Measurements from ENCODE around the gene ATG16L1. TPM values are rescaled to one million over a fixed set of nuclear protein-coding genes. Genes with fewer than 3 reads are reported as not detected.

ATG16L1 gene
- total RNA-seq, 1 donor from 2014 or later: 20.9 TPM

GRCh38 chr2:233314180-233314925, 62.9 kb downstream of the ATG16L1 start:
- Mint-ChIP-seq H3K4me3 (ENCODE audit: unreplicated experiment) (no peak overlapping the region), H3K27ac (ENCODE audit: unreplicated experiment) (no peak overlapping the region), H3K4me1 (ENCODE audit: unreplicated experiment) (no peaks in the 10 kb centered on the region), H3K36me3 (ENCODE audit: unreplicated experiment) (no peaks in the 10 kb centered on the region), H3K9me3 (ENCODE audit: unreplicated experiment) (peaks cover 3% of the 10 kb centered on the region), H3K27me3 (ENCODE audit: unreplicated experiment) (peaks cover 18% of the 10 kb centered on the region)
- TF ChIP-seq CTCF (IDR thresholded peaks at IDR 0.05): no peak
- no peak for DNase-seq (ENCODE audit: extremely low spot score, unreplicated experiment)

- H3K4me1 Mint-ChIP-seq (ENCODE audit: unreplicated experiment): no peaks in the 10 kb centered on the region
These were observed 65.9 kb downstream of the ATG16L1 start for GRCh38 chr2:233317196-233317943.

GRCh38 chr2:233319256-233319655, 67.8 kb downstream of the ATG16L1 start:
- Mint-ChIP-seq H3K27me3 (ENCODE audit: unreplicated experiment) (peaks cover 15% of the 10 kb centered on the region), H3K9me3 (ENCODE audit: unreplicated experiment) (peaks cover 3% of the 10 kb centered on the region), H3K27ac (ENCODE audit: unreplicated experiment) (no peak overlapping the region), H3K4me3 (ENCODE audit: unreplicated experiment) (no peak overlapping the region), H3K36me3 (ENCODE audit: unreplicated experiment) (no peaks in the 10 kb centered on the region), H3K4me1 (ENCODE audit: unreplicated experiment) (no peaks in the 10 kb centered on the region)
- TF ChIP-seq CTCF (IDR thresholded peaks at IDR 0.05): no peak
- no peak for DNase-seq (ENCODE audit: extremely low spot score, unreplicated experiment)

More at GRCh38 chr2:233317196-233317943, 65.9 kb downstream of the ATG16L1 start:
- peaks cover 19% of the 10 kb centered on the region for H3K27me3 Mint-ChIP-seq (ENCODE audit: unreplicated experiment)
- H3K9me3 Mint-ChIP-seq (ENCODE audit: unreplicated experiment): peaks cover 3% of the 10 kb centered on the region
- no peak for DNase-seq (ENCODE audit: extremely low spot score, unreplicated experiment)
- no peak overlapping the region for H3K4me3 Mint-ChIP-seq (ENCODE audit: unreplicated experiment)
- no peak for TF ChIP-seq CTCF (IDR thresholded peaks at IDR 0.05)
- H3K36me3 Mint-ChIP-seq (ENCODE audit: unreplicated experiment): no peaks in the 10 kb centered on the region
- H3K27ac Mint-ChIP-seq (ENCODE audit: unreplicated experiment): no peak overlapping the region

- no peak overlapping the region for H3K4me3 Mint-ChIP-seq (ENCODE audit: unreplicated experiment)
- no peak for DNase-seq (ENCODE audit: extremely low spot score, unreplicated experiment)
- H3K27me3 Mint-ChIP-seq (ENCODE audit: unreplicated experiment): peaks cover 15% of the 10 kb centered on the region
- H3K4me1 Mint-ChIP-seq (ENCODE audit: unreplicated experiment): no peaks in the 10 kb centered on the region
- peaks cover 3% of the 10 kb centered on the region for H3K9me3 Mint-ChIP-seq (ENCODE audit: unreplicated experiment)
- no peak overlapping the region for H3K27ac Mint-ChIP-seq (ENCODE audit: unreplicated experiment)
- H3K36me3 Mint-ChIP-seq (ENCODE audit: unreplicated experiment): no peaks in the 10 kb centered on the region
- TF ChIP-seq CTCF (IDR thresholded peaks at IDR 0.05): no peak
These were observed 69.0 kb downstream of the ATG16L1 start for GRCh38 chr2:233320470-233320869.

- H3K27ac Mint-ChIP-seq (ENCODE audit: unreplicated experiment): no peak overlapping the region
- peaks cover 15% of the 10 kb centered on the region for H3K27me3 Mint-ChIP-seq (ENCODE audit: unreplicated experiment)
- DNase-seq (ENCODE audit: extremely low spot score, unreplicated experiment): no peak
- no peak for TF ChIP-seq CTCF (IDR thresholded peaks at IDR 0.05)
- H3K36me3 Mint-ChIP-seq (ENCODE audit: unreplicated experiment): no peaks in the 10 kb centered on the region
- no peak overlapping the region for H3K4me3 Mint-ChIP-seq (ENCODE audit: unreplicated experiment)
- H3K9me3 Mint-ChIP-seq (ENCODE audit: unreplicated experiment): peaks cover 3% of the 10 kb centered on the region
- peaks cover 2% of the 10 kb centered on the region for H3K4me1 Mint-ChIP-seq (ENCODE audit: unreplicated experiment)
These were observed 69.7 kb downstream of the ATG16L1 start for GRCh38 chr2:233321166-233321565.
